ENCODE data around the gene GFI1B. TPM values are rescaled to one million over a fixed set of nuclear protein-coding genes. Genes with fewer than 3 reads are reported as not detected.

GFI1B gene
- polyA plus RNA-seq, 1 donor from 2014 or later: not detected

GRCh38 chr9:132943651-132944293, 34.7 kb upstream of the GFI1B start:
- Histone ChIP-seq H3K4me2 (ENCODE audit: low read length) (peak overlapping the region; percentile 83), H3F3A (ENCODE audit: insufficient read depth, low read length, poor library complexity, severe bottlenecking) (no peaks in the 10 kb centered on the region), H3K9ac (ENCODE audit: low read length) (peak overlapping the region; percentile 93), H3K9me2 (ENCODE audit: insufficient read depth, low read length) (no peaks in the 10 kb centered on the region), H2AFZ (ENCODE audit: low read depth, low read length) (peak overlapping the region; percentile 51), H3K9me3 (ENCODE audit: low read length) (no peaks in the 10 kb centered on the region), H3K36me3 (ENCODE audit: insufficient read depth, low read length) (no peaks in the 10 kb centered on the region), H3K27ac (ENCODE audit: low read length) (peak overlapping the region; percentile 95), H3K4me3 (ENCODE audit: low read length) (peak overlapping the region; percentile 82), H3K27me3 (ENCODE audit: insufficient read depth, low read depth, low read length) (no peaks in the 10 kb centered on the region), H4K20me1 (ENCODE audit: insufficient read depth) (no peaks in the 10 kb centered on the region), H3K79me2 (replicated peaks; ENCODE audit: insufficient read depth, low read length) (peaks cover 37% of the 10 kb centered on the region)
- TF ChIP-seq, protein P1, sequence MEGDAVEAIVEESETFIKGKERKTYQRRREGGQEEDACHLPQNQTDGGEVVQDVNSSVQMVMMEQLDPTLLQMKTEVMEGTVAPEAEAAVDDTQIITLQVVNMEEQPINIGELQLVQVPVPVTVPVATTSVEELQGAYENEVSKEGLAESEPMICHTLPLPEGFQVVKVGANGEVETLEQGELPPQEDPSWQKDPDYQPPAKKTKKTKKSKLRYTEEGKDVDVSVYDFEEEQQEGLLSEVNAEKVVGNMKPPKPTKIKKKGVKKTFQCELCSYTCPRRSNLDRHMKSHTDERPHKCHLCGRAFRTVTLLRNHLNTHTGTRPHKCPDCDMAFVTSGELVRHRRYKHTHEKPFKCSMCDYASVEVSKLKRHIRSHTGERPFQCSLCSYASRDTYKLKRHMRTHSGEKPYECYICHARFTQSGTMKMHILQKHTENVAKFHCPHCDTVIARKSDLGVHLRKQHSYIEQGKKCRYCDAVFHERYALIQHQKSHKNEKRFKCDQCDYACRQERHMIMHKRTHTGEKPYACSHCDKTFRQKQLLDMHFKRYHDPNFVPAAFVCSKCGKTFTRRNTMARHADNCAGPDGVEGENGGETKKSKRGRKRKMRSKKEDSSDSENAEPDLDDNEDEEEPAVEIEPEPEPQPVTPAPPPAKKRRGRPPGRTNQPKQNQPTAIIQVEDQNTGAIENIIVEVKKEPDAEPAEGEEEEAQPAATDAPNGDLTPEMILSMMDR (IDR thresholded peaks at IDR 0.05; ENCODE audit: poor library complexity, severe bottlenecking): no peak
- peak; percentile 6 for TF ChIP-seq POLR2AphosphoS5 (IDR thresholded peaks at IDR 0.05)

DNA sequence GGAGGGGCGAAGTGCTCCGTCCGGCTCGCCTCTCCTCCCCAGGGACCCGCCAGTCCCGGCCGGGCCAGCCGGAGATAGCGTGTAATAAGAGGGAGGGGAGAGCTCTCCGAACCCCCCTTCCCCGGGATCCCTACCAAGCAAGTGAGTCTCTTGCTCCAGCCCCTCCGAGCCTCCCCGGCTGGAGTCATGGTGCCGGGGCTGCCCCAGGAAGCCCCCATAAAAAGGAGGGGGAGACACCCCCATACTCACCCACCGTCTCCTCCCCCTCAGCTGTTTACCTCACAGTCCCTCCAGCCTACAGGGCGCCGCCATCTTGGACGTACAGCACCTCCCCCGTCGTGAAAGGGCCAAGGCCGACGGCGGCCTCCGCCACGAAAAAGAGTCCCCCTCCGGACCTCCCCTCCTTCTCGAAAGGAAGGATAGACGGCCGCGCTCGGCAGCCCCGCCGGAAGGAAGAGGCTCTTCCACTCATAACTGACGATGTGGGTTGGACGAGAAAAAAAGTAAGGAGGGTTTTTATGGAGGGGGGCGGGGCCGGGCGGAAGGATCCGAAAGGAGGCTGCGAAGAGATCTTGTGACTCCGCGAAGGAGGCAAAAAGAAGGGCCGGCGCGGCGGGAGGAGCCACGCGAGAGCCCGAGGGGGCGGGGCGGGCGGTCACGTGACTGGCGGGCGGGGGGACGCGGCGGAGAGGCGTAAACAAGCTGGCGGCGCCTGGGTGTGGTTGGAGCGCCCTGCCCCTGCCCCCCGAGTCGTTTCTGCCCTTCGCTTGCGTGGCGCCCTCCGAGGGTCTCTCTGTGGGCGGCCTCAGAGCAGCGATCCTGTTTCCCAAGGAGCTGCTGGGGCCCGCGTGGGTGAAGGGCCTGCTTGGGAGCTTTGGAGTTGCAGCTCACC, 34.0 kb upstream of the GFI1B start, which contains the start of gene TSC1:
Gene TSC1 (minus strand): TSS at position 323 of the 892 bp plus-strand sequence. CDS start 15,744 bp downstream, outside the sequence.
- Histone ChIP-seq H3K36me3 (ENCODE audit: insufficient read depth, low read length) (no peaks in the 10 kb centered on the region), H4K20me1 (ENCODE audit: insufficient read depth) (no peaks in the 10 kb centered on the region), H2AFZ (ENCODE audit: low read depth, low read length) (peak within 1 kb of the TSS; percentile 78), H3F3A (ENCODE audit: insufficient read depth, low read length, poor library complexity, severe bottlenecking) (no peaks in the 10 kb centered on the region), H3K9me2 (ENCODE audit: insufficient read depth, low read length) (no peaks in the 10 kb centered on the region), H3K79me2 (replicated peaks; ENCODE audit: insufficient read depth, low read length) (peaks cover 37% of the 10 kb centered on the region), H3K9ac (ENCODE audit: low read length) (peak within 1 kb of the TSS; percentile 93), H3K4me2 (ENCODE audit: low read length) (peak within 1 kb of the TSS; percentile 83), H3K27me3 (ENCODE audit: insufficient read depth, low read depth, low read length) (no peaks in the 10 kb centered on the region), H3K9me3 (ENCODE audit: low read length) (no peaks in the 10 kb centered on the region), H3K27ac (ENCODE audit: low read length) (peak within 1 kb of the TSS; percentile 95), H3K4me3 (ENCODE audit: low read length) (peak within 1 kb of the TSS; percentile 82)
- TF ChIP-seq POLR2AphosphoS5 (IDR thresholded peaks at IDR 0.05) (peak; percentile 93), MXI1 (conservative IDR thresholded peaks at IDR 0.05; ENCODE audit: poor library complexity, severe bottlenecking) (peak; percentile 88), EP300 (conservative IDR thresholded peaks at IDR 0.05; ENCODE audit: poor library complexity, severe bottlenecking) (peak; percentile 79), SMC3 (conservative IDR thresholded peaks at IDR 0.05; ENCODE audit: poor library complexity) (no peak), EZH2 (IDR thresholded peaks at IDR 0.05; ENCODE audit: borderline replicate concordance, insufficient read depth, low read length, poor library complexity, severe bottlenecking) (no peak), TAF1 (IDR thresholded peaks at IDR 0.05; ENCODE audit: low read depth) (peak; percentile 100), RAD21 (conservative IDR thresholded peaks at IDR 0.05) (no peak), REST (IDR thresholded peaks at IDR 0.05; ENCODE audit: borderline replicate concordance) (peak; percentile 99)
- TF ChIP-seq, protein P1 (IDR thresholded peaks at IDR 0.05; ENCODE audit: poor library complexity, severe bottlenecking): peak; percentile 28
